Thymus (tissue), 11 donors: ENCODE results near the gene MREG. TPM values are rescaled to one million over a fixed set of nuclear protein-coding genes. Genes with fewer than 3 reads are reported as not detected.

ENCODE experiments used
- DNase-seq, 9 donors: peaks; one replicate each; pipeline ENCODE4 v3.0.0-alpha.2; 2013; ENCODE audit warnings: low spot score in 9 of 9, low read depth in 6 of 9, missing footprints in 1 of 9
- H3K27ac ChIP-seq, 2 donors: one replicate each; pipeline ENCODE4 v1.5.1; 2013; ENCODE audit warnings: control low read depth in 1 of 2, low read depth in 1 of 2, low read length in 1 of 2, mild to moderate bottlenecking in 1 of 2, moderate library complexity in 1 of 2
- H3K27me3 ChIP-seq, 2 donors: one replicate each; pipeline ENCODE4 v1.5.1; 2013; ENCODE audit warnings: low read length in 1 of 2; ENCODE audit not compliant: control insufficient read depth in 2 of 2, insufficient read depth in 1 of 2
- H3K36me3 ChIP-seq, 2 donors: one replicate each; pipeline ENCODE4 v1.5.1; 2013; ENCODE audit warnings: low read length in 1 of 2, mild to moderate bottlenecking in 1 of 2, moderate library complexity in 1 of 2; ENCODE audit not compliant: control insufficient read depth in 2 of 2, insufficient read depth in 2 of 2
- H3K4me1 ChIP-seq, 2 donors: one replicate each; pipeline ENCODE4 v1.5.1; 2013; ENCODE audit warnings: low read length in 2 of 2; ENCODE audit not compliant: control insufficient read depth in 2 of 2, insufficient read depth in 2 of 2
- H3K4me3 ChIP-seq, 2 donors: one replicate each; pipeline ENCODE4 v1.5.1; 2013; ENCODE audit warnings: low read length in 2 of 2, control low read depth in 1 of 2, mild to moderate bottlenecking in 1 of 2
- H3K9me3 ChIP-seq, 2 donors: one replicate each; pipeline ENCODE4 v1.5.1; 2013; ENCODE audit warnings: low read length in 1 of 2, mild to moderate bottlenecking in 1 of 2; ENCODE audit not compliant: control insufficient read depth in 2 of 2, insufficient read depth in 1 of 2
- WGBS: extraction: QIAGEN DNeasy Blood & Tissue Kit; methylation state at CpG from one replicate; pipeline ENCODE4 v1.1.7; 2013; 5-methylcytosine and 5-hydroxymethylcytosine counted together
- polyA plus RNA-seq: library from polyadenylated mRNA; stranded (reverse); fragments of 200-250 nt; gene quantifications from one replicate; pipeline ENCODE4 v1.2.3, GENCODE V29; 2013
- total RNA-seq: library from RNA; stranded (reverse); fragments of 120-200 nt; gene quantifications from one replicate; pipeline ENCODE4 v1.2.4, GENCODE V29; 2013
- donor health status: healthy.

Gene MREG
- total and polyA plus RNA-seq, 2 donors = 16.3 to 19.7 TPM

- Histone ChIP-seq H3K27ac (no peak overlapping the region), H3K27me3 (no peaks in the 10 kb centered on the region), H3K36me3 (no peaks in the 10 kb centered on the region), H3K4me3 (no peak overlapping the region), H3K9me3 (no peaks in the 10 kb centered on the region), H3K4me1 (no peaks in the 10 kb centered on the region)
- DNase-seq = no peak
- 96% methylated on average over 8 of the region's 8 CpGs for WGBS
Observed at GRCh38 chr2:215911301-215912085, 101.9 kb downstream of the MREG start.

- H3K4me3 ChIP-seq = no peak overlapping the region
- H3K36me3 ChIP-seq = no peaks in the 10 kb centered on the region
- H3K4me1 ChIP-seq = no peaks in the 10 kb centered on the region
- no peaks in the 10 kb centered on the region for H3K27me3 ChIP-seq
- no peaks in the 10 kb centered on the region for H3K9me3 ChIP-seq
- no peak for DNase-seq
- no peak overlapping the region for H3K27ac ChIP-seq
Observed at GRCh38 chr2:215910180-215910579, 103.2 kb downstream of the MREG start.

GRCh38 chr2:215907147-215907546 lies 106.2 kb downstream of the MREG start:
- no peaks in the 10 kb centered on the region for H3K27me3 ChIP-seq
- no peaks in the 10 kb centered on the region for H3K9me3 ChIP-seq
- WGBS = 97% methylated on average over 9 of the region's 9 CpGs
- H3K27ac ChIP-seq = no peak overlapping the region
- H3K4me1 ChIP-seq = no peaks in the 10 kb centered on the region
- DNase-seq = no peak
- H3K4me3 ChIP-seq = no peak overlapping the region
- H3K36me3 ChIP-seq = no peaks in the 10 kb centered on the region

- Histone ChIP-seq H3K9me3 (no peaks in the 10 kb centered on the region), H3K27ac (no peak overlapping the region), H3K4me1 (no peaks in the 10 kb centered on the region), H3K36me3 (no peaks in the 10 kb centered on the region), H3K4me3 (no peak overlapping the region), H3K27me3 (no peaks in the 10 kb centered on the region)
- no peak for DNase-seq
Observed at GRCh38 chr2:215906458-215906857, 106.9 kb downstream of the MREG start.

- 73% methylated on average over 5 of the region's 5 CpGs for WGBS
- no peak for DNase-seq
- Histone ChIP-seq H3K4me1 (peaks cover 0 to 2% of the 10 kb centered on the region in 2 donors), H3K4me3 (no peak overlapping the region), H3K9me3 (no peaks in the 10 kb centered on the region), H3K27ac (no peak overlapping the region), H3K36me3 (no peaks in the 10 kb centered on the region), H3K27me3 (no peaks in the 10 kb centered on the region)
Observed at GRCh38 chr2:215905691-215906090, 107.7 kb downstream of the MREG start.

- Histone ChIP-seq H3K9me3 (no peaks in the 10 kb centered on the region), H3K4me1 (peaks cover 0 to 3% of the 10 kb centered on the region in 2 donors), H3K27ac (no peak overlapping the region), H3K36me3 (no peaks in the 10 kb centered on the region), H3K4me3 (no peak overlapping the region), H3K27me3 (no peaks in the 10 kb centered on the region)
- no peak for DNase-seq
- 93% methylated on average over 5 of the region's 5 CpGs for WGBS
Observed at GRCh38 chr2:215904101-215904500, 109.2 kb downstream of the MREG start.

- peaks cover 0 to 3% of the 10 kb centered on the region in 2 donors for H3K4me1 ChIP-seq
- no peaks in the 10 kb centered on the region for H3K27me3 ChIP-seq
- no peaks in the 10 kb centered on the region for H3K9me3 ChIP-seq
- no peaks in the 10 kb centered on the region for H3K36me3 ChIP-seq
- H3K4me3 ChIP-seq = no peak overlapping the region
- WGBS = 90% methylated on average over 1 of the region's 1 CpG
- no peak for DNase-seq
- H3K27ac ChIP-seq = no peak overlapping the region
Observed at GRCh38 chr2:215903203-215903602, 110.1 kb downstream of the MREG start.

- Histone ChIP-seq H3K36me3 (no peaks in the 10 kb centered on the region), H3K9me3 (no peaks in the 10 kb centered on the region), H3K27ac (no peak overlapping the region), H3K4me3 (no peak overlapping the region), H3K27me3 (no peaks in the 10 kb centered on the region), H3K4me1 (peaks cover 0 to 3% of the 10 kb centered on the region in 2 donors)
- WGBS = 75% methylated on average over 3 of the region's 3 CpGs
- no peak for DNase-seq
Observed at GRCh38 chr2:215901796-215902195, 111.6 kb downstream of the MREG start.

GRCh38 chr2:215900843-215901242 lies 112.5 kb downstream of the MREG start:
- WGBS = 9% methylated on average over 3 of the region's 3 CpGs
- Histone ChIP-seq H3K27me3 (no peaks in the 10 kb centered on the region), H3K9me3 (no peaks in the 10 kb centered on the region), H3K4me1 (peaks cover 0 to 3% of the 10 kb centered on the region in 2 donors), H3K4me3 (no peak overlapping the region), H3K36me3 (no peaks in the 10 kb centered on the region), H3K27ac (peak overlapping the region in 1 of 2 donors; percentile 46)
- no peak for DNase-seq
